Calu3 (cell line): ENCODE results near the gene SMARCA2. TPM values are rescaled to one million over a fixed set of nuclear protein-coding genes. Genes with fewer than 3 reads are reported as not detected.

Experiments
- BruUV-seq: library from RNA; stranded (reverse); fragments of 400-500 nt; replicated peaks from 2 replicates; lab custom pipeline; 2021; lab: Mats Ljungman, UMichigan
- CTCF ChIA-PET: fragments of 300-600 bp; sonication (Branson Sonifier 250); formaldehyde crosslinking; loops from one replicate; lab custom pipeline; 2022; ENCODE audit warnings: antibody characterized with exemption; lab: Charles Lee
- DNase-seq: peaks from one replicate; pipeline ENCODE4 v3.0.0; 2022
- H3K27ac Mint-ChIP-seq: one replicate; pipeline ENCODE4 v1.8.0; 2022; ENCODE audit warnings: mixed read lengths; ENCODE audit not compliant: unreplicated experiment
- H3K27me3 Mint-ChIP-seq: one replicate; pipeline ENCODE4 v1.8.0; 2022; ENCODE audit warnings: mixed read lengths; ENCODE audit not compliant: unreplicated experiment
- H3K36me3 Mint-ChIP-seq: one replicate; pipeline ENCODE4 v1.8.0; 2022; ENCODE audit warnings: mild to moderate bottlenecking, moderate library complexity, mixed read lengths; ENCODE audit not compliant: insufficient read depth, unreplicated experiment
- H3K4me1 Mint-ChIP-seq: one replicate; pipeline ENCODE4 v1.8.0; 2022; ENCODE audit warnings: mild to moderate bottlenecking, low read depth, mixed read lengths; ENCODE audit not compliant: unreplicated experiment
- H3K4me3 Mint-ChIP-seq: one replicate; pipeline ENCODE4 v1.8.0; 2022; ENCODE audit warnings: mild to moderate bottlenecking, low read depth, moderate library complexity, mixed read lengths; ENCODE audit not compliant: unreplicated experiment
- H3K9me3 Mint-ChIP-seq: one replicate; pipeline ENCODE4 v1.8.0; 2022; ENCODE audit warnings: low read depth, mixed read lengths; ENCODE audit not compliant: unreplicated experiment
- CTCF ChIP-seq: fragments of 200-600 bp; IDR thresholded peaks from one replicate; pipeline ENCODE4 v1.8.0; 2022; ENCODE audit warnings: antibody characterized with exemption; ENCODE audit not compliant: unreplicated experiment
- intact Hi-C: fragments of 100-400 bp; cut with micrococcal nuclease; formaldehyde crosslinking; loops from one replicate; pipeline ENCODE4 v1.10.0; 2022; ENCODE audit not compliant: unreplicated experiment
- total RNA-seq: library from RNA; stranded (reverse); gene quantifications from 2 replicates; pipeline ENCODE4 v1.2.3, GENCODE V29; 2022

Gene SMARCA2
- total RNA-seq, 1 experiment from 2014 or later, result 47.4 TPM

GRCh38 chr9:2085716-2086115 lies 70.6 kb downstream of the SMARCA2 start:
- H3K4me3 Mint-ChIP-seq, result no peak overlapping the region
- H3K27me3 Mint-ChIP-seq, result no peaks in the 10 kb centered on the region
- H3K36me3 Mint-ChIP-seq, result no peaks in the 10 kb centered on the region
- intact Hi-C loops, result no loop called here
- no peak for TF ChIP-seq CTCF
- no TSS peak for BruUV-seq
- no peaks in the 10 kb centered on the region for H3K4me1 Mint-ChIP-seq
- no peaks in the 10 kb centered on the region for H3K9me3 Mint-ChIP-seq
- CTCF ChIA-PET, result interaction anchor here (0.7 kb wide), 1 partner anchor 608 kb away, joined by 3 read pairs; no protein-coding TSS in a partner anchor
- no peak for DNase-seq
- H3K27ac Mint-ChIP-seq, result no peak overlapping the region

- no peaks in the 10 kb centered on the region for H3K36me3 Mint-ChIP-seq
- TF ChIP-seq CTCF, result no peak
- BruUV-seq, result no TSS peak
- CTCF ChIA-PET, result interaction anchor here (0.7 kb wide), 1 partner anchor 608 kb away, joined by 3 read pairs; no protein-coding TSS in a partner anchor
- H3K27ac Mint-ChIP-seq, result no peak overlapping the region
- H3K4me1 Mint-ChIP-seq, result no peaks in the 10 kb centered on the region
- no peaks in the 10 kb centered on the region for H3K9me3 Mint-ChIP-seq
- H3K4me3 Mint-ChIP-seq, result no peak overlapping the region
- H3K27me3 Mint-ChIP-seq, result no peaks in the 10 kb centered on the region
- DNase-seq, result no peak
- intact Hi-C loops, result no loop called here
Observed at GRCh38 chr9:2086116-2086515, 71.0 kb downstream of the SMARCA2 start.

GRCh38 chr9:2086971-2087370 lies 71.8 kb downstream of the SMARCA2 start:
- H3K4me1 Mint-ChIP-seq, result no peaks in the 10 kb centered on the region
- no peak overlapping the region for H3K27ac Mint-ChIP-seq
- no peak overlapping the region for H3K4me3 Mint-ChIP-seq
- no peak for DNase-seq
- H3K27me3 Mint-ChIP-seq, result no peaks in the 10 kb centered on the region
- TF ChIP-seq CTCF, result no peak
- intact Hi-C loops, result no loop called here
- H3K36me3 Mint-ChIP-seq, result no peaks in the 10 kb centered on the region
- H3K9me3 Mint-ChIP-seq, result no peaks in the 10 kb centered on the region
- no TSS peak for BruUV-seq
- CTCF ChIA-PET, result no interaction called here

GRCh38 chr9:2087500-2088313 lies 72.6 kb downstream of the SMARCA2 start:
- no peak overlapping the region for H3K4me3 Mint-ChIP-seq
- no peaks in the 10 kb centered on the region for H3K36me3 Mint-ChIP-seq
- no peak overlapping the region for H3K27ac Mint-ChIP-seq
- no peaks in the 10 kb centered on the region for H3K4me1 Mint-ChIP-seq
- H3K9me3 Mint-ChIP-seq, result no peaks in the 10 kb centered on the region
- intact Hi-C loops, result no loop called here
- no peak for DNase-seq
- TF ChIP-seq CTCF, result peak; percentile 25
- BruUV-seq, result no TSS peak
- no peaks in the 10 kb centered on the region for H3K27me3 Mint-ChIP-seq
- CTCF ChIA-PET, result no interaction called here
